Hepatocyte (in vitro differentiated cells): ENCODE data around the gene KIF4A. TPM values are rescaled to one million over a fixed set of nuclear protein-coding genes. Genes with fewer than 3 reads are reported as not detected.

Experiments used
- DNase-seq: peaks from one replicate; pipeline ENCODE4 v3.0.0-alpha.2; 2016; ENCODE audit warnings: low spot score
- H2AFZ ChIP-seq: fragments of 200-600 bp; sonication (generic); 2 replicates; pipeline ENCODE4 v1.6.0; 2016; ENCODE audit warnings: antibody characterized with exemption, mild to moderate bottlenecking
- H3K27ac ChIP-seq: fragments of 200-600 bp; sonication (generic); 2 replicates; pipeline ENCODE4 v1.5.1; 2016; ENCODE audit warnings: mild to moderate bottlenecking
- H3K27me3 ChIP-seq: fragments of 200-600 bp; sonication (generic); 2 replicates; pipeline ENCODE4 v1.6.1; 2016
- H3K36me3 ChIP-seq: fragments of 200-600 bp; sonication (generic); replicated peaks from 2 replicates; pipeline ENCODE4 v1.5.1; 2016; ENCODE audit warnings: low read depth; ENCODE audit not compliant: insufficient read depth
- H3K4me1 ChIP-seq: fragments of 200-600 bp; sonication (generic); 2 replicates; pipeline ENCODE4 v1.5.1; 2016; ENCODE audit warnings: mild to moderate bottlenecking, moderate library complexity; ENCODE audit not compliant: insufficient read depth
- H3K4me2 ChIP-seq: fragments of 200-600 bp; sonication (generic); 2 replicates; pipeline ENCODE4 v1.6.0; 2016
- H3K4me3 ChIP-seq: fragments of 200-600 bp; sonication (generic); 2 replicates; pipeline ENCODE4 v1.5.1; 2016; ENCODE audit warnings: mild to moderate bottlenecking
- H3K79me2 ChIP-seq: fragments of 200-600 bp; sonication (generic); 2 replicates; pipeline ENCODE4 v1.6.0; 2017; ENCODE audit warnings: mild to moderate bottlenecking
- H3K9me2 ChIP-seq: fragments of 200-600 bp; sonication (generic); replicated peaks from 2 replicates; pipeline ENCODE4 v1.6.0; 2017; ENCODE audit warnings: mild to moderate bottlenecking; ENCODE audit not compliant: insufficient read depth
- H3K9me3 ChIP-seq: fragments of 200-600 bp; sonication (generic); 2 replicates; pipeline ENCODE4 v1.5.1; 2016; ENCODE audit warnings: low read depth, mild to moderate bottlenecking
- H4K20me1 ChIP-seq: fragments of 200-600 bp; sonication (generic); 2 replicates; pipeline ENCODE4 v1.6.0; 2016; ENCODE audit warnings: mild to moderate bottlenecking; ENCODE audit not compliant: insufficient read depth, poor library complexity, severe bottlenecking
- EZH2 ChIP-seq: fragments of 200-600 bp; sonication (generic); IDR thresholded peaks from 2 replicates; pipeline ENCODE4 v1.6.1; 2016; ENCODE audit warnings: antibody characterized with exemption, mild to moderate bottlenecking, borderline replicate concordance
- EZH2phosphoT487 ChIP-seq: fragments of 200-600 bp; sonication (generic); IDR thresholded peaks from one replicate; pipeline ENCODE4 v1.6.1; 2018; ENCODE audit warnings: antibody characterized with exemption, mild to moderate bottlenecking, low read depth, moderate library complexity; ENCODE audit not compliant: unreplicated experiment, severe bottlenecking
- WGBS: methylation state at CpG from one replicate; pipeline ENCODE4 v1.1.6; 2016; ENCODE audit warnings: low lambda C conversion rate; ENCODE audit errors: missing lambda C conversion rate; 5-methylcytosine and 5-hydroxymethylcytosine counted together
- polyA plus RNA-seq: library from polyadenylated mRNA; unstranded; fragments of >200 nt; fragmentation: Nextera tagmentation; extraction: Ambion mirVana; gene quantifications from 2 replicates; pipeline ENCODE4 v1.2.1, GENCODE V29; 2016
- total RNA-seq: library from RNA; depleted of rRNA; stranded (reverse); fragments of >200 nt; gene quantifications from 2 replicates; pipeline ENCODE4 v1.2.3, GENCODE V29; 2014
- TF ChIP-seq, protein P1 (sequence below): fragments of 200-600 bp; sonication (generic); IDR thresholded peaks from 2 replicates; pipeline ENCODE4 v1.5.1; 2016; ENCODE audit warnings: antibody characterized with exemption, mild to moderate bottlenecking; ENCODE audit not compliant: poor library complexity

The KIF4A gene
- total and polyA plus RNA-seq, 2 experiments from 2014 or later: 4.2 to 6.4 TPM

DNA sequence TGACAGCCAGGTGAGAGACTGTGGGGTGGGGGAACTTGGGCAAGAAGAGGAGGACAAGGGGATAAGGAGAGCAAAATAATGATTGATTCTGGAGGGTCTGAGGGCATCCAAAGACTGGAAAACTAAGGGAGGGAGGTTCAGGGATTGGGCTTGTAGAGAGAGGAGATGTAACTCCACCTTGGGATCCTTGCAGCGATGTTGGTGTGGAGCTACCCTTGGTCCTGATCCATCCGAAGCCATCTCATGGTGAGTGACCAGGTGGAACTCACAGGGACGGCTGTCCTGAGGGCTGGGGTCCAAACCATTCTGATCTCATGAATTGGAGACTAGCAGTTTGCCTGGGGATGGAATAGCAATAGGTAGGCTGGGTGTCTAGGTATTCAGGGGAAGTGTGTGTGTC is 9.3 kb upstream of the KIF4A start:
- Histone ChIP-seq H4K20me1 (no peaks in the 10 kb centered on the region), H3K4me1 (no peaks in the 10 kb centered on the region), H3K9me2 (no peaks in the 10 kb centered on the region), H3K36me3 (no peaks in the 10 kb centered on the region), H3K27ac (no peak overlapping the region), H3K79me2 (no peaks in the 10 kb centered on the region), H3K4me2 (no peak overlapping the region), H3K27me3 (no peaks in the 10 kb centered on the region), H3K9me3 (no peaks in the 10 kb centered on the region), H3K4me3 (no peak overlapping the region), H2AFZ (no peak overlapping the region)
- DNase-seq: no peak
- WGBS: 79% methylated on average over 3 of the region's 3 CpGs
- no peak for TF ChIP-seq EZH2
- TF ChIP-seq, protein P1, sequence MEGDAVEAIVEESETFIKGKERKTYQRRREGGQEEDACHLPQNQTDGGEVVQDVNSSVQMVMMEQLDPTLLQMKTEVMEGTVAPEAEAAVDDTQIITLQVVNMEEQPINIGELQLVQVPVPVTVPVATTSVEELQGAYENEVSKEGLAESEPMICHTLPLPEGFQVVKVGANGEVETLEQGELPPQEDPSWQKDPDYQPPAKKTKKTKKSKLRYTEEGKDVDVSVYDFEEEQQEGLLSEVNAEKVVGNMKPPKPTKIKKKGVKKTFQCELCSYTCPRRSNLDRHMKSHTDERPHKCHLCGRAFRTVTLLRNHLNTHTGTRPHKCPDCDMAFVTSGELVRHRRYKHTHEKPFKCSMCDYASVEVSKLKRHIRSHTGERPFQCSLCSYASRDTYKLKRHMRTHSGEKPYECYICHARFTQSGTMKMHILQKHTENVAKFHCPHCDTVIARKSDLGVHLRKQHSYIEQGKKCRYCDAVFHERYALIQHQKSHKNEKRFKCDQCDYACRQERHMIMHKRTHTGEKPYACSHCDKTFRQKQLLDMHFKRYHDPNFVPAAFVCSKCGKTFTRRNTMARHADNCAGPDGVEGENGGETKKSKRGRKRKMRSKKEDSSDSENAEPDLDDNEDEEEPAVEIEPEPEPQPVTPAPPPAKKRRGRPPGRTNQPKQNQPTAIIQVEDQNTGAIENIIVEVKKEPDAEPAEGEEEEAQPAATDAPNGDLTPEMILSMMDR: no peak
- no peak for TF ChIP-seq EZH2phosphoT487

DNA sequence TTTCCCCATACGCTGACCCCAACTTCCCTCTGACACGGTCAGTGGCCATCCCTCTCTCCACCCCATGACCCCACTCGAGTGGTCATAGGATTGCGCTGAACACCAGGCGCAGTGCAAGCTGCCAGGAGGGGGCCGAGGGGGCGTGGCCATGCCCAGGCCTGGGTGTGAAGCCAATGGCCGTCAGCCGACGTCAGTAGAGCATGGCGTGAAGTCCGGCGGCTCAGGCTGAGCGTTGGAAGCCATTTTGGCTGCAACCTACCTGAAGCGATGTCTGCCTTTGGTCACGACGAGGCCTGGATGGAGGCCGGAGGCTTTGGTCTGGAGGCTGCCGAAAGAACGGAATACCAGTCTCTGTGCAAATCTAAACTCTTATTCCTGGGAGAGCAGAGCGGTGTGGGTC is 8.0 kb upstream of the KIF4A start, which contains the start of gene RAB41:
Gene RAB41 (plus strand): TSS at position 222 of the 400 bp plus-strand sequence. CDS start 46 bp downstream, at position 268.
- Histone ChIP-seq H3K4me2 (no peak within 1 kb of the TSS), H3K9me3 (no peaks in the 10 kb centered on the region), H3K79me2 (no peaks in the 10 kb centered on the region), H3K9me2 (no peaks in the 10 kb centered on the region), H2AFZ (no peak within 1 kb of the TSS), H4K20me1 (no peaks in the 10 kb centered on the region), H3K4me1 (no peaks in the 10 kb centered on the region), H3K4me3 (no peak within 1 kb of the TSS), H3K27me3 (no peaks in the 10 kb centered on the region), H3K27ac (no peak within 1 kb of the TSS), H3K36me3 (no peaks in the 10 kb centered on the region)
- no peak for DNase-seq
- WGBS: 92% methylated on average over 21 of the region's 21 CpGs
- TF ChIP-seq EZH2: no peak
- TF ChIP-seq, protein P1: no peak
- TF ChIP-seq EZH2phosphoT487: no peak

DNA sequence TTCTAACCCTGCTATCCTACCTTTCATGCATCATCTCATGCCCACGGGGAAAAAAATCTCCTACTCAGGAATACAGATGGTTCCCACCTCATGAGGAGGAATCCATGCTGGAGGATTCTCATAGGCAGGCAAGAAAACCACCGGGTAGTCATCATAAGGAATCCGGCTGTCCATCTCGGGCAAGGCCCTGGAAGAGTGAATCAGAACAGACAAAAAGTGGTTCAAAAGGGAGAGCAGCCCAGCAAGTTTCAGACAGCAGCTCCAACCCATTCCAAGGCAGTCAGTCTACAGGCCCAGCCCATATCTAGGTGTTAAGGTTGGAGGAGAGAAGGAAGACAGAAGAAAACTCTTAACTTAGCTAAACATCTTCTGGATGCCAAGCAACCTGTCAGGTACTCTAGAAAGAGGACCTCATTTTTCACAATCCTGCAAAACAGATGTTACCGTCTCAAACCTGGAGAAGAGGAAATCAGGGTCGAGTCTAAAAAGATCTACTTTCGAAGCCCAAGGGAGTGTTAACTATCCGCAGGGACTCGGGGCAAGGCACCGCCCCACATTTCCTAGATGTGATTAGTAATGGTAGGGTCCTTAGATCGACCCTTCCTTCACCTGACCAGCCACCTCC is 624 bp upstream of the KIF4A start:
- Histone ChIP-seq H3K4me2 (peak overlapping the region; percentile 77), H3K9me3 (no peaks in the 10 kb centered on the region), H3K4me1 (no peaks in the 10 kb centered on the region), H3K36me3 (no peaks in the 10 kb centered on the region), H3K9me2 (no peaks in the 10 kb centered on the region), H3K79me2 (peaks cover 2% of the 10 kb centered on the region), H3K27me3 (no peaks in the 10 kb centered on the region), H3K4me3 (peak overlapping the region; percentile 46), H4K20me1 (no peaks in the 10 kb centered on the region), H2AFZ (peak overlapping the region; percentile 78), H3K27ac (peak overlapping the region; percentile 41)
- WGBS: 47% methylated on average over 11 of the region's 11 CpGs
- TF ChIP-seq, protein P1: no peak
- no peak for TF ChIP-seq EZH2
- no peak for TF ChIP-seq EZH2phosphoT487
- no peak for DNase-seq

DNA sequence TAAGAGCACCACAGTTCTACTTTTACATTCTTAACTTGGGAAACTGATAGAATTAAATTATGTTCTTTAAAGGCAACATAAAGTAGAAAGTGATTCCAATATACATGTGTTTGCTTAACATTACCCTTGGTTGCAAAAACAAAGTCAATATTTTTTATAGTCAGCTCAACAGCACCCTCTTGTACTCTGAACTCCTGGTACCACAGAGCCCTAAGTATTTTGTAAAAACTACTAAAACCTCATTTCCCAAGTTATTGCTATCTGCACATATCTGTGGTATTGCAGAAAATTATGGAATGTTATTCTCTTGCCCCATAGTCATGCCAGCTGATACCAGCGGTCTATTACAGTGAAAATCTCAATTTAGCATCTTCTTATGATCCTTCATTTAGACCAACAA is 2.9 kb downstream of the KIF4A start:
- no peaks in the 10 kb centered on the region for H3K9me3 ChIP-seq
- no peak for DNase-seq
- no peak overlapping the region for H2AFZ ChIP-seq
- WGBS: 0% methylated on average over 1 of the region's 1 CpG
- H3K36me3 ChIP-seq: no peaks in the 10 kb centered on the region
- H3K79me2 ChIP-seq: peaks cover 2% of the 10 kb centered on the region
- no peaks in the 10 kb centered on the region for H3K9me2 ChIP-seq
- no peak overlapping the region for H3K4me3 ChIP-seq
- H3K4me1 ChIP-seq: no peaks in the 10 kb centered on the region
- H3K4me2 ChIP-seq: no peak overlapping the region
- no peak overlapping the region for H3K27ac ChIP-seq
- no peaks in the 10 kb centered on the region for H4K20me1 ChIP-seq
- no peaks in the 10 kb centered on the region for H3K27me3 ChIP-seq
- TF ChIP-seq, protein P1: no peak
- no peak for TF ChIP-seq EZH2
- TF ChIP-seq EZH2phosphoT487: no peak
